H1 (cell line): ENCODE data around the gene DEGS1. TPM values are rescaled to one million over a fixed set of nuclear protein-coding genes. Genes with fewer than 3 reads are reported as not detected.

Experiments used
- EP300 ChIP-seq, 2 experiments: IDR thresholded peaks; 1 replicate in 1 of 2; 2 replicates in 1 of 2; pipeline ENCODE4 v1.6.1; 2011 to 2012; ENCODE audit warnings: low read depth in 2 of 2, low read length in 2 of 2, mild to moderate bottlenecking in 2 of 2, borderline replicate concordance in 1 of 2, inconsistent platforms in 1 of 2, moderate library complexity in 1 of 2
- KDM1A ChIP-seq: fragments of 200-600, 300-600 bp; sonication (generic); IDR thresholded peaks from 2 replicates; pipeline ENCODE4 v1.7.1; 2016; ENCODE audit warnings: mild to moderate bottlenecking, low read length, borderline replicate concordance
- SP2 ChIP-seq: IDR thresholded peaks from 2 replicates; pipeline ENCODE4 v1.6.1; 2012; ENCODE audit warnings: mild to moderate bottlenecking, low read length, inconsistent platforms
- TAF7 ChIP-seq: optimal IDR thresholded peaks from 2 replicates; pipeline ENCODE3; 2011; ENCODE audit warnings: low read depth, mild to moderate bottlenecking, inconsistent platforms, low read length, moderate library complexity, borderline replicate concordance
- polyA plus RNA-seq, 7 experiments: library from polyadenylated mRNA; depleted of rRNA in 3 of 7; stranded (reverse) in 5 of 7; unstranded in 2 of 7; fragments of >200 nt in 5 of 7; fragments of 200-250 nt in 2 of 7; gene quantifications; 1 replicate in 5 of 7; 2 replicates in 1 of 7; 4 replicates in 1 of 7; pipeline versions ENCODE4 v1.2.1 to v1.2.3, GENCODE V29; 2011 to 2013; ENCODE audit warnings: missing spikeins in 2 of 7, mixed read lengths in 2 of 7
- total RNA-seq: library from RNA; stranded (reverse); fragmentation: NEBNext Ultra II Directional; extraction: Animal tissue kit (Norgen Biotek cat#: 25700); gene quantifications from 2 replicates; pipeline ENCODE4 v1.2.1, GENCODE V29; 2021

DEGS1 gene
- total and polyA plus RNA-seq, 2 of the 8 experiments (the other 6 are each of a cell fraction or from before 2014, with no cell fraction given), result 46.1 to 114 TPM

DNA sequence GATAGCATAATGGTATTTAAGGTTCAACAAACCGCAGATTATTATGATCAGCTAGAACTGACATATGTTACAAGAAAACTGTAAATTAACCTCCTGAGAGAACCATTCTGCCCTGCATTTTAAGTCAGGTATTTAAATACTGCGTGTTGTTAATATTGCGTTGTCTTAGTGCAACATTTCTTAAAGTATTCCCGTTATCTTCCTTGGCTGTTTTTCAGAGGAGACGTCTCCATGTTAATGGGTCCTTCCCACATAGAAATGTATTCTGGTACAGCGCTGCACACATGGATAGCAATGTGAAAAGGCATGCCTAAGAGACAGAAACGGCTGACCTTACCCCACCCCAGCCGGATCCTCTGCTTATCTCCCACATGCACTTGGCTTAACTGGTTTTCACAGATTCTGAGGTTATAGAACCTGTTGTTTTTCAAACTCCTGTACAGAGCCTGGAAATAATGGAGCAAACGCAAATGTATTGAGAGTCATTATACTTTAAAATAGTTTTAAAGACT is 22.8 kb upstream of the DEGS1 start (continued):
- TF ChIP-seq EP300 (IDR thresholded peaks at IDR 0.05; ENCODE audit: borderline replicate concordance in 1 of 2, low read depth in 2 of 2, low read length in 2 of 2), result no peak
- no peak for TF ChIP-seq KDM1A
- no peak for TF ChIP-seq SP2
- no peak for TF ChIP-seq TAF7
